DMS53 (cell line): ENCODE measurements around the gene ENG.
"Not testable (repeated sequence)": the region's sequence is repeated elsewhere in the genome, so short reads cannot be mapped to it uniquely, and the experiment has no call there.

Experiments used
- DNase-seq: peaks from one replicate; lab custom pipeline; 2025; lab: John Stamatoyannopoulos, UW

ENG gene

GRCh38 chr9:127863191-127863621 lies 8.7 kb upstream of the ENG start:
- no peak for DNase-seq

- no peak for DNase-seq
Measured at GRCh38 chr9:127862075-127863011, 7.9 kb upstream of the ENG start.

- DNase-seq: no peak
Measured at GRCh38 chr9:127860779-127861178, 6.3 kb upstream of the ENG start.

- no peak for DNase-seq
Measured at GRCh38 chr9:127860260-127860659, 5.8 kb upstream of the ENG start.

GRCh38 chr9:127858041-127858512 lies 3.6 kb upstream of the ENG start:
- DNase-seq: peak; percentile 65

- DNase-seq: no peak
Measured at GRCh38 chr9:127857278-127857677, 2.8 kb upstream of the ENG start.

GRCh38 chr9:127856729-127857116 lies 2.3 kb upstream of the ENG start:
- DNase-seq: no peak

GRCh38 chr9:127856094-127856728 lies 1.8 kb upstream of the ENG start:
- no peak for DNase-seq

- no peak for DNase-seq
Measured at GRCh38 chr9:127855522-127855921, 1.1 kb upstream of the ENG start.

GRCh38 chr9:127854960-127855359 lies 502 bp upstream of the ENG start:
- no peak for DNase-seq

GRCh38 chr9:127853312-127854183 lies 910 bp downstream of the ENG start:
- no peak for DNase-seq

- DNase-seq: no peak
Measured at GRCh38 chr9:127852829-127853228, 1.6 kb downstream of the ENG start.

- DNase-seq: no peak
Measured at GRCh38 chr9:127850286-127850830, 4.1 kb downstream of the ENG start.

GRCh38 chr9:127848756-127849504 lies 5.5 kb downstream of the ENG start:
- DNase-seq: peak; percentile 32

- DNase-seq: no peak
Measured at GRCh38 chr9:127847833-127848755, 6.4 kb downstream of the ENG start.

- DNase-seq: no peak
Measured at GRCh38 chr9:127847178-127847510, 7.3 kb downstream of the ENG start.

GRCh38 chr9:127846443-127847177 lies 7.8 kb downstream of the ENG start:
- no peak for DNase-seq

GRCh38 chr9:127845619-127846018 lies 8.8 kb downstream of the ENG start:
- not testable (repeated sequence) for DNase-seq

GRCh38 chr9:127844821-127845359 lies 9.6 kb downstream of the ENG start:
- DNase-seq: no peak
